Colonic mucosa (tissue), 4 donors: ENCODE measurements around the gene ARF1. TPM values are rescaled to one million over a fixed set of nuclear protein-coding genes. Genes with fewer than 3 reads are reported as not detected.
A peak's percentile ranks its signal among the peaks of the same experiment; 100 is the strongest.

Experiments
- DNase-seq: peaks from one replicate; pipeline ENCODE4 v3.0.0-alpha.2; 2020
- H3K27ac ChIP-seq: fragments of 200-600 bp; one replicate; pipeline ENCODE4 v1.8.0; 2021
- H3K27me3 ChIP-seq: fragments of 200-600 bp; one replicate; pipeline ENCODE4 v1.8.0; 2021
- H3K36me3 ChIP-seq: fragments of 200-600 bp; one replicate; pipeline ENCODE4 v1.8.0; 2021
- H3K4me1 ChIP-seq: fragments of 200-600 bp; one replicate; pipeline ENCODE4 v1.8.0; 2021; ENCODE audit warnings: mild to moderate bottlenecking
- H3K4me3 ChIP-seq: fragments of 200-600 bp; one replicate; pipeline ENCODE4 v1.8.0; 2021
- H3K9ac ChIP-seq, 2 donors: one replicate each; pipeline ENCODE4 v1.7.0; 2013; ENCODE audit warnings: control low read depth in 2 of 2, low read depth in 2 of 2, low read length in 2 of 2
- H3K9me3 ChIP-seq: fragments of 200-600 bp; one replicate; pipeline ENCODE4 v1.8.0; 2021
- intact Hi-C: fragments of 100-400 bp; cut with DNase I; formaldehyde crosslinking; loops from one replicate; pipeline ENCODE4 v1.14.1; 2022
- total RNA-seq, 2 donors: library from RNA; stranded (reverse); fragmentation: NEBNext Ultra II Directional in 1 of 2; extraction: Animal tissue kit (Norgen Biotek cat#: 25700) in 1 of 2; gene quantifications; one replicate each; pipeline ENCODE4 v1.2.1, GENCODE V29; 2021
- TF ChIP-seq, protein P1 (sequence below): fragments of 200-600 bp; IDR thresholded peaks from one replicate; pipeline ENCODE4 v1.8.0; 2022; ENCODE audit warnings: antibody characterized with exemption, mild to moderate bottlenecking
- donor health status: healthy.
- donor health status: DM: no; HTN: no; CAD: no.
- donor health status: DM: no; HTN: no; CAD: no.

The ARF1 gene
- 100 to 1,000 TPM; 522 to 586 TPM for total RNA-seq

DNA sequence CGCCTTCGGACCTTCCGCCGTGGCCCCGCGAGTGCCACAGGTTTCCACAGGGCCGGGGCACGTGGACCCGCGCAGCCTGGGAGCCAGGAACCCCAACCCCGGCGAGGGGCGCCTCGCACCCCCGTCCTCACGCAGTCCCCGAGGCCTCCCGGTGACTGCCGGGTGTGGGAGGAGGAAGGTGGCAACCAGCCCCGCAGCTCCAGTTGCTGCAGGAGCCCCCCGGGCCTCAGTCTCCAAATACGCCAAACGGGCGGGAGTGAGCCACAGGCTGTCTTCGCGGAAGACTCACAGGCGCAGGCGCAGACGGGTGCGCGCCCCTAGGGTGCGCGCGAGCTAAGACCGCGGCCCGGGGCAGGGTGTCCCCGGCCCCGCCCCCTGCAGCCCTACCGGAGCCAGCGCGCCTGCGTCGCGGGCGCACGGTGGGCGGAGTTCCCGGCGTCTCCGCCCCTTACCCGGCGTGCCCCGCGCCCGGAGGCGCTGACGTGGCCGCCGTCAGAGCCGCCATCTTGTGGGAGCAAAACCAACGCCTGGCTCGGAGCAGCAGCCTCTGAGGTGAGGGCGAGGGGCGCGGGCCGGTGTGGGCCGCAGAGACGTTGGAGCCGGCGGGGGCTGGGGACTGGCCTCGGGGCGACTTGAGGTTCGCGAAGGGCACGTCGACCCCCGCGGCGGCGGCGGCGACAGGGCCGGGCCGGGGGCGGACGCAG is at the start of gene ARF1:
Gene ARF1 (plus strand): TSS at position 495 of the 704 bp plus-strand sequence. CDS start 14,407 bp downstream, outside the sequence.
- Histone ChIP-seq H3K36me3 (no peaks in the 10 kb centered on the region), H3K4me1 (peaks cover 36% of the 10 kb centered on the region), H3K27ac (peak within 1 kb of the TSS; percentile 96), H3K9ac (peak within 1 kb of the TSS; percentile 97 to 100), H3K9me3 (no peaks in the 10 kb centered on the region), H3K4me3 (peak within 1 kb of the TSS; percentile 92), H3K27me3 (no peaks in the 10 kb centered on the region)
- intact Hi-C loops, result no loop called here
- peak; percentile 92 for DNase-seq
- TF ChIP-seq, protein P1, sequence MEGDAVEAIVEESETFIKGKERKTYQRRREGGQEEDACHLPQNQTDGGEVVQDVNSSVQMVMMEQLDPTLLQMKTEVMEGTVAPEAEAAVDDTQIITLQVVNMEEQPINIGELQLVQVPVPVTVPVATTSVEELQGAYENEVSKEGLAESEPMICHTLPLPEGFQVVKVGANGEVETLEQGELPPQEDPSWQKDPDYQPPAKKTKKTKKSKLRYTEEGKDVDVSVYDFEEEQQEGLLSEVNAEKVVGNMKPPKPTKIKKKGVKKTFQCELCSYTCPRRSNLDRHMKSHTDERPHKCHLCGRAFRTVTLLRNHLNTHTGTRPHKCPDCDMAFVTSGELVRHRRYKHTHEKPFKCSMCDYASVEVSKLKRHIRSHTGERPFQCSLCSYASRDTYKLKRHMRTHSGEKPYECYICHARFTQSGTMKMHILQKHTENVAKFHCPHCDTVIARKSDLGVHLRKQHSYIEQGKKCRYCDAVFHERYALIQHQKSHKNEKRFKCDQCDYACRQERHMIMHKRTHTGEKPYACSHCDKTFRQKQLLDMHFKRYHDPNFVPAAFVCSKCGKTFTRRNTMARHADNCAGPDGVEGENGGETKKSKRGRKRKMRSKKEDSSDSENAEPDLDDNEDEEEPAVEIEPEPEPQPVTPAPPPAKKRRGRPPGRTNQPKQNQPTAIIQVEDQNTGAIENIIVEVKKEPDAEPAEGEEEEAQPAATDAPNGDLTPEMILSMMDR, result no peak

- H3K9me3 ChIP-seq, result no peaks in the 10 kb centered on the region
- DNase-seq, result no peak
- H3K4me1 ChIP-seq, result no peaks in the 10 kb centered on the region
- H3K27me3 ChIP-seq, result peaks cover 13% of the 10 kb centered on the region
- H3K27ac ChIP-seq, result no peak overlapping the region
- intact Hi-C loops, result no loop called here
- TF ChIP-seq, protein P1, result no peak
- H3K4me3 ChIP-seq, result no peak overlapping the region
- H3K36me3 ChIP-seq, result no peaks in the 10 kb centered on the region
- H3K9ac ChIP-seq, result no peak overlapping the region
Observed at GRCh38 chr1:228033376-228033775, 49.1 kb upstream of the ARF1 start.

- intact Hi-C loops, result no loop called here
- H3K27me3 ChIP-seq, result peaks cover 24% of the 10 kb centered on the region
- no peak for DNase-seq
Observed at GRCh38 chr1:228034954-228035837, 47.3 kb upstream of the ARF1 start.

DNA sequence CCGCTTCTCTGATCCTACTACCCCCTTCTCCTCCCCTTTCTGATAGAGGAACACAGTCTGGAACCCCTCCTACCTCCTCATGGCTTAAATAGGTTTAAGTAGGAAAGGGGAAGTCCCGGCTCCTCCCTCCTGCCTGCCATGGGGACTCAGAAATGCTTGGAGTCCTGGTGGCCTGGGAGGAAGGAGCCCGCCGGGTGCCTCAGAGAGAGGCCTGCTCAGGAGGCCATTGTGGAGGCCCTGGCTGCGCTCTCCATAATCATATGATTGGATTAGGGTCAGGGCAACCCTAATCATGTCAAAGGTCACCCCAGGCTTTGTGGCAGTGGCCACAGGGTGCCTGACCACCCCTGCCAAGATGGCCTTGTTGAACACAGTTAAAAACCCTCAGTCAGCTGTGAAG is 46.7 kb upstream of the ARF1 start:
- Histone ChIP-seq H3K4me3 (no peak overlapping the region), H3K4me1 (no peaks in the 10 kb centered on the region), H3K27ac (no peak overlapping the region), H3K9ac (no peak overlapping the region), H3K36me3 (no peaks in the 10 kb centered on the region), H3K27me3 (peaks cover 24% of the 10 kb centered on the region), H3K9me3 (no peaks in the 10 kb centered on the region)
- no peak for DNase-seq
- intact Hi-C loops, result no loop called here
- TF ChIP-seq, protein P1, result no peak

More at GRCh38 chr1:228034954-228035837, 47.3 kb upstream of the ARF1 start:
- Histone ChIP-seq H3K9ac (no peak overlapping the region), H3K4me1 (no peaks in the 10 kb centered on the region), H3K4me3 (no peak overlapping the region), H3K36me3 (no peaks in the 10 kb centered on the region), H3K9me3 (no peaks in the 10 kb centered on the region), H3K27ac (no peak overlapping the region)
- TF ChIP-seq, protein P1, result no peak

DNA sequence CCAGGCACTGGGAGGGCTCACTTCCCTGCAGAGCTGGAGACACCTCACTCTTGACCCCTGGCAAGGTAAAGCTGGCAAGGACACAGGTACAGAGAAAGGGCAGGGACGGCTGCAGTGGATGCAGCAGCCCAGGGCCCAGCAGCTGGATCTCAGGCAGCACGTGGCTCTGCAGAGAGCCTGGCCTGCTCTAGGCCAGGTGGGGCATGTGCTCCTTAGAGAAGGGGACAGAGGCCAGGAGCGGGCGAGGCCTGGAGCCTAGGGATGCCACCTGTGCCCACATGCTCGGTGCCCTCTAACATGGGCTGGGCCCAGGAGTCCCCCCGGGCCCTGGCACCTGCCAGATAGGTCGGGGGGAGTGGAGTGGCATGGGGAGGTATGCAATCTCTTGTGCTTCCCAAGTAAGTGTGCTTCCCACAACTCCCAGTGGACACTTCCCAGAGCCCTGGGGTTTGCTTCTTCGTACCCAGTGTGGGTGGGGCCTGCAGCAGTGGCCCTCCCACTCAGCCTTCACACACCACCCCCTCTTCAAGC is 45.7 kb upstream of the ARF1 start:
- H3K9me3 ChIP-seq, result no peaks in the 10 kb centered on the region
- no peak overlapping the region for H3K4me3 ChIP-seq
- TF ChIP-seq, protein P1, result no peak
- H3K36me3 ChIP-seq, result no peaks in the 10 kb centered on the region
- H3K27ac ChIP-seq, result no peak overlapping the region
- H3K27me3 ChIP-seq, result peaks cover 24% of the 10 kb centered on the region
- intact Hi-C loops, result no loop called here
- no peaks in the 10 kb centered on the region for H3K4me1 ChIP-seq
- H3K9ac ChIP-seq, result no peak overlapping the region
- no peak for DNase-seq
